DOHH2 (cell line): Measurements from ENCODE around the gene PRCC.

Experiments
- H3F3A ChIP-seq: fragments of 200-600 bp; sonication (generic), shearing (Covaris generic); 2 replicates; pipeline ENCODE4 v1.6.0; 2016; ENCODE audit warnings: antibody characterized with exemption, mild to moderate bottlenecking; ENCODE audit not compliant: control insufficient read depth, insufficient read depth
- H3K27ac ChIP-seq: fragments of 200-600 bp; sonication (generic); 2 replicates; pipeline ENCODE4 v1.5.1; 2014; ENCODE audit warnings: low read depth, mild to moderate bottlenecking, low read length, moderate library complexity
- H3K27me3 ChIP-seq: fragments of 200-600 bp; sonication (generic); 2 replicates; pipeline ENCODE4 v1.6.1; 2014; ENCODE audit warnings: mild to moderate bottlenecking, low read length, mixed read lengths; ENCODE audit not compliant: control insufficient read depth
- H3K36me3 ChIP-seq: fragments of 200-600 bp; sonication (generic); 2 replicates; pipeline ENCODE4 v1.6.1; 2014; ENCODE audit warnings: mild to moderate bottlenecking, low read length, moderate library complexity, mixed read lengths; ENCODE audit not compliant: control insufficient read depth
- H3K4me1 ChIP-seq: fragments of 200-600 bp; sonication (generic); 2 replicates; pipeline ENCODE4 v1.6.1; 2014; ENCODE audit warnings: mild to moderate bottlenecking, low read length, mixed read lengths; ENCODE audit not compliant: control insufficient read depth
- H3K4me2 ChIP-seq: fragments of 200-600 bp; sonication (generic); 2 replicates; pipeline ENCODE4 v1.6.0; 2014; ENCODE audit warnings: mild to moderate bottlenecking, low read length, moderate library complexity
- H3K4me3 ChIP-seq: fragments of 200-600 bp; sonication (generic); 2 replicates; pipeline ENCODE4 v1.5.1; 2014; ENCODE audit warnings: mild to moderate bottlenecking, low read length, mixed read lengths
- H3K79me2 ChIP-seq: fragments of 200-600 bp; sonication (generic); 2 replicates; pipeline ENCODE4 v1.6.1; 2014; ENCODE audit warnings: mild to moderate bottlenecking, low read length, mixed read lengths; ENCODE audit not compliant: control insufficient read depth
- H3K9me2 ChIP-seq: fragments of 200-600 bp; sonication (generic); replicated peaks from 2 replicates; pipeline ENCODE4 v1.6.1; 2014; ENCODE audit warnings: mild to moderate bottlenecking, low read length, mixed read lengths; ENCODE audit not compliant: control insufficient read depth
- H3K9me3 ChIP-seq: fragments of 200-600 bp; sonication (generic); 2 replicates; pipeline ENCODE4 v1.6.1; 2014; ENCODE audit warnings: antibody characterized with exemption, low read length, mixed read lengths; ENCODE audit not compliant: control insufficient read depth, insufficient read depth
- H4K20me1 ChIP-seq: fragments of 200-600 bp; sonication (generic); 2 replicates; pipeline ENCODE4 v1.6.0; 2014; ENCODE audit warnings: low read depth, mild to moderate bottlenecking, antibody characterized with exemption, low read length, moderate library complexity; ENCODE audit not compliant: control insufficient read depth, insufficient read depth
- EZH2phosphoT487 ChIP-seq: fragments of 200-600 bp; sonication (generic); IDR thresholded peaks from 2 replicates; pipeline ENCODE4 v1.6.1; 2017; ENCODE audit warnings: borderline replicate concordance, mild to moderate bottlenecking, antibody characterized with exemption, low read length, moderate library complexity, mixed read lengths
- TF ChIP-seq, protein P1 (sequence below): fragments of 200-600 bp; sonication (generic); IDR thresholded peaks from one replicate; pipeline ENCODE4 v1.5.1; 2014; ENCODE audit warnings: antibody characterized with exemption, mild to moderate bottlenecking, low read depth, low read length; ENCODE audit not compliant: poor library complexity, severe bottlenecking

PRCC gene

GRCh38 chr1:156744786-156745419 is 22.4 kb upstream of the PRCC start:
- TF ChIP-seq, protein P1, sequence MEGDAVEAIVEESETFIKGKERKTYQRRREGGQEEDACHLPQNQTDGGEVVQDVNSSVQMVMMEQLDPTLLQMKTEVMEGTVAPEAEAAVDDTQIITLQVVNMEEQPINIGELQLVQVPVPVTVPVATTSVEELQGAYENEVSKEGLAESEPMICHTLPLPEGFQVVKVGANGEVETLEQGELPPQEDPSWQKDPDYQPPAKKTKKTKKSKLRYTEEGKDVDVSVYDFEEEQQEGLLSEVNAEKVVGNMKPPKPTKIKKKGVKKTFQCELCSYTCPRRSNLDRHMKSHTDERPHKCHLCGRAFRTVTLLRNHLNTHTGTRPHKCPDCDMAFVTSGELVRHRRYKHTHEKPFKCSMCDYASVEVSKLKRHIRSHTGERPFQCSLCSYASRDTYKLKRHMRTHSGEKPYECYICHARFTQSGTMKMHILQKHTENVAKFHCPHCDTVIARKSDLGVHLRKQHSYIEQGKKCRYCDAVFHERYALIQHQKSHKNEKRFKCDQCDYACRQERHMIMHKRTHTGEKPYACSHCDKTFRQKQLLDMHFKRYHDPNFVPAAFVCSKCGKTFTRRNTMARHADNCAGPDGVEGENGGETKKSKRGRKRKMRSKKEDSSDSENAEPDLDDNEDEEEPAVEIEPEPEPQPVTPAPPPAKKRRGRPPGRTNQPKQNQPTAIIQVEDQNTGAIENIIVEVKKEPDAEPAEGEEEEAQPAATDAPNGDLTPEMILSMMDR = no peak
- Histone ChIP-seq H3K4me3 (no peak overlapping the region), H3K9me3 (no peaks in the 10 kb centered on the region), H3K4me1 (peaks cover 58% of the 10 kb centered on the region), H3K27ac (no peak overlapping the region), H3K36me3 (peaks cover 83% of the 10 kb centered on the region), H3K79me2 (peaks cover 62% of the 10 kb centered on the region), H3K4me2 (no peak overlapping the region), H4K20me1 (peaks cover 17% of the 10 kb centered on the region; the same call in 1 of the 2 replicates), H3K9me2 (no peaks in the 10 kb centered on the region), H3F3A (peaks cover 33% of the 10 kb centered on the region), H3K27me3 (no peaks in the 10 kb centered on the region)

- Histone ChIP-seq H3K9me2 (no peaks in the 10 kb centered on the region), H3K4me3 (no peak overlapping the region), H3K79me2 (peaks cover 63% of the 10 kb centered on the region), H3K36me3 (peaks cover 84% of the 10 kb centered on the region), H4K20me1 (peaks cover 20% of the 10 kb centered on the region; the same call in 1 of the 2 replicates), H3K4me2 (0 out of 2 replicates have a peak overlapping the region, but pooled peaks have one; percentile 62), H3K9me3 (no peaks in the 10 kb centered on the region), H3K27ac (no peak overlapping the region), H3F3A (peaks cover 31% of the 10 kb centered on the region), H3K4me1 (peaks cover 58% of the 10 kb centered on the region), H3K27me3 (no peaks in the 10 kb centered on the region)
- TF ChIP-seq EZH2phosphoT487 = no peak
- TF ChIP-seq, protein P1 = no peak
Observed at GRCh38 chr1:156745881-156746280, 21.5 kb upstream of the PRCC start.

DNA sequence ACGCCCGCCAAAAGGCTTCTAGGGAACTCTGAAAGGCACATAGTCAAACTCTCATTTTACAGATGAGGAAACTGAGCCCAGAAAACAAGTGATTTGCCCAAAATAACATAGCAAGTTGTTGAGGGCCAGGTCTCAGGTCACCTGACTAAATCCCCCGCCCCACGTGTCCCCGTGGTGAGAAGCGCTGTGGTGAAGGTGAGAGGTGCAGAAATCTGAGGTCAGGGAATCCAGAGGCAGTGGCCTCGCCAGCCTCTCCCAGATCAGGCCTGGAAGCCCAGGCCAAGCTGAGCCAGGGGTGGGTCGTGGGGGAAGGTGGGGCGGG is 21.0 kb upstream of the PRCC start:
- H3K9me2 ChIP-seq = no peaks in the 10 kb centered on the region
- H3K79me2 ChIP-seq = peaks cover 68% of the 10 kb centered on the region
- peaks cover 30% of the 10 kb centered on the region for H3F3A ChIP-seq
- H3K27me3 ChIP-seq = no peaks in the 10 kb centered on the region
- peaks cover 86% of the 10 kb centered on the region for H3K36me3 ChIP-seq
- H3K9me3 ChIP-seq = no peaks in the 10 kb centered on the region
- H4K20me1 ChIP-seq = peaks cover 20% of the 10 kb centered on the region; the same call in 1 of the 2 replicates
- H3K4me3 ChIP-seq = no peak overlapping the region
- peak overlapping the region; percentile 62 for H3K4me2 ChIP-seq
- peaks cover 55% of the 10 kb centered on the region for H3K4me1 ChIP-seq
- no peak overlapping the region; the same call in 1 of the 2 replicates for H3K27ac ChIP-seq
- TF ChIP-seq, protein P1 = no peak
- no peak for TF ChIP-seq EZH2phosphoT487
